NB4 (cell line): ENCODE measurements around the gene NRCAM.
"Not testable (repeated sequence)": the region's sequence is repeated elsewhere in the genome, so short reads cannot be mapped to it uniquely, and the experiment has no call there.

ENCODE experiments used
- TF ChIP-seq, protein P1 (sequence below): IDR thresholded peaks from one replicate; pipeline ENCODE4 v1.5.1; 2012; ENCODE audit warnings: low read depth, low read length
- TF ChIP-seq, protein P2 (sequence below): IDR thresholded peaks from 2 replicates; pipeline ENCODE4 v1.6.1; 2011; ENCODE audit warnings: low read depth, low read length

DNA sequence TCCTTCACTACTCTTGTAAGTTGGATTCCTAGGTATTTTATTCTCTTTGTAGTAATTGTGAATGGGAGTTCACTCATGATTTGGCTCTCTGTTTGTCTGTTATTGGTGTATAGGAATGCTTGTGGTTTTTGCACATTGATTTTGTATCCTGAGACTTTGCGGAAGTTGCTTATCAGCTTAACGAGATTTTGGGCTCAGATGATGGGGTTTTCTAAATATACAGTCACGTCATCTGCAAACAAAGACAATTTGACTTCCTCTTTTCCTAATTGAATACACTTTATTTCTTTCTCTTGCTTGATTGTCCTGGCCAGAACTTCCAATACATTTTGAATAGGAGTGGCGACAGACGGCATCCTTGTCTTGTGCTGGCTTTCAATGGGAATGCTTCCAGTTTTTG lies 181.8 kb downstream of the NRCAM start:
- TF ChIP-seq, protein P1, sequence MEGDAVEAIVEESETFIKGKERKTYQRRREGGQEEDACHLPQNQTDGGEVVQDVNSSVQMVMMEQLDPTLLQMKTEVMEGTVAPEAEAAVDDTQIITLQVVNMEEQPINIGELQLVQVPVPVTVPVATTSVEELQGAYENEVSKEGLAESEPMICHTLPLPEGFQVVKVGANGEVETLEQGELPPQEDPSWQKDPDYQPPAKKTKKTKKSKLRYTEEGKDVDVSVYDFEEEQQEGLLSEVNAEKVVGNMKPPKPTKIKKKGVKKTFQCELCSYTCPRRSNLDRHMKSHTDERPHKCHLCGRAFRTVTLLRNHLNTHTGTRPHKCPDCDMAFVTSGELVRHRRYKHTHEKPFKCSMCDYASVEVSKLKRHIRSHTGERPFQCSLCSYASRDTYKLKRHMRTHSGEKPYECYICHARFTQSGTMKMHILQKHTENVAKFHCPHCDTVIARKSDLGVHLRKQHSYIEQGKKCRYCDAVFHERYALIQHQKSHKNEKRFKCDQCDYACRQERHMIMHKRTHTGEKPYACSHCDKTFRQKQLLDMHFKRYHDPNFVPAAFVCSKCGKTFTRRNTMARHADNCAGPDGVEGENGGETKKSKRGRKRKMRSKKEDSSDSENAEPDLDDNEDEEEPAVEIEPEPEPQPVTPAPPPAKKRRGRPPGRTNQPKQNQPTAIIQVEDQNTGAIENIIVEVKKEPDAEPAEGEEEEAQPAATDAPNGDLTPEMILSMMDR: not testable (repeated sequence)
- TF ChIP-seq, protein P2, sequence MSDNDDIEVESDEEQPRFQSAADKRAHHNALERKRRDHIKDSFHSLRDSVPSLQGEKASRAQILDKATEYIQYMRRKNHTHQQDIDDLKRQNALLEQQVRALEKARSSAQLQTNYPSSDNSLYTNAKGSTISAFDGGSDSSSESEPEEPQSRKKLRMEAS: not testable (repeated sequence)
